ENCODE measurements around the gene LGR6.

LGR6 gene

DNA sequence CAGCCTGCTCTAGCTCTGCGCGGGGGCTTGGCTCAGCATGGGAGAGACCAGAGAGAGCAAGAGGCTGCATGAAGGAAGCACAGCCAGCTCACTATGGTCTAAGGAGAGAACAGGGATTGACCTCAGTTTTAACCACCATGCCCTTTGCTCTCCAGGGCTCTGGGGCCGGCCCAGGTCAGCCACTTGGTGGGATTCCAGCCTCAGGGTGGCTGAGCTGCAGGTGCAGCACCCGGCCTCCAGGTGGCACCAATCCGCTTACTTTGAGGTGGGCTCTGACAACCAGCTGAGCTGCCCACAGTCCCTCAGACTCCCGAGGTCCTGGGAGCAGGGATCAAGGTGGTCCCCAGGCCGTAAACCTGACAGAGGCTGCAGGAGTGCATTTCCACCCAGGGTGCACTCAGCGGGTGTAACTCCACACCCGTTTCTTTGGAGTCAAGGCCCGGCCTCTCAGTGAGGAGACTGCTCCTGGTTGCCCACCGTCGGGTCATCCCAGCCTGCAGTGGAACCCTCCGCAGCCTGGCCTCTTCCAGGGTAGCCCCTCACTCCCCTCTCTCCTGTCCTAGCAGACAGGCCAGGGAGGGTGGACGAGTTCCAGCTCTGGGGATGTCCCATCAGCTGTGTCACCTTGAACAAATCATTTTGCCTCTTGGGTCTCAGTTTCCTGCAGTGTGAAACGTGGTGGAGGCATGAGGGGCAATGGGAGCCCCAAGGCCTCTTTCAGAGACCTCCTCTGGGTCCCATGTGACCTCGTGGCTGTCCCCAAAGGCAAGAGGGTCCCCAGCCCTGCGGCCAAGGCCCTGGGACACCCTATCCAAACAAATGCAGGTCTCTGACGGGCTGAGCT is 607 bp upstream of the LGR6 start:
- H3K4me2 ChIP-seq = no peak overlapping the region

DNA sequence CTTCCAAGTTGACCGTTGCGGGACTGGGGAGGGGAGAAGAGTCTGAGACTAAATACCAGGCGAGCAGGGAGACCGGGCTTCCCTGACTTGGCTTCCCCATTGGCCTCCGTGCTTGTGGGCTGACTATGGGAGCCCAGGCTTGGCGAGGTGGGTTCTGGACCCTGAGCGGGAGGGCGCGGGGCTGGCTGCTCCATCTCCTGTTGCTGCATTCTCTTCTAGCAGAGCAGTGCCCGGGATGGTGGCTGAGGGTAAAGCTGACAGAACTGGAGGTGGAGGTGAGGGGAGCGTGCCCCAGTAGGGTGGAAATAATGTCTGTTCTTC is 689 bp downstream of the LGR6 start:
- Histone ChIP-seq H3K36me3 (ENCODE audit: insufficient read depth) (no peaks in the 10 kb centered on the region), H3K79me2 (ENCODE audit: insufficient read depth, low read depth) (no peaks in the 10 kb centered on the region), H3K27ac (no peak overlapping the region), H3K4me1 (ENCODE audit: low read depth, poor library complexity, severe bottlenecking) (no peaks in the 10 kb centered on the region), H3K4me2 (no peak overlapping the region), H2AFZ (ENCODE audit: low read depth) (no peak overlapping the region), H3K4me3 (IDR thresholded peaks at IDR 0.05; ENCODE audit: insufficient read depth, low read depth, low read length) (no peak overlapping the region), H4K20me1 (ENCODE audit: insufficient read depth) (no peaks in the 10 kb centered on the region), H3K9ac (no peak overlapping the region), H3K27me3 (ENCODE audit: insufficient read depth, low read depth) (peaks cover 80% of the 10 kb centered on the region)
- TF ChIP-seq, protein P1, sequence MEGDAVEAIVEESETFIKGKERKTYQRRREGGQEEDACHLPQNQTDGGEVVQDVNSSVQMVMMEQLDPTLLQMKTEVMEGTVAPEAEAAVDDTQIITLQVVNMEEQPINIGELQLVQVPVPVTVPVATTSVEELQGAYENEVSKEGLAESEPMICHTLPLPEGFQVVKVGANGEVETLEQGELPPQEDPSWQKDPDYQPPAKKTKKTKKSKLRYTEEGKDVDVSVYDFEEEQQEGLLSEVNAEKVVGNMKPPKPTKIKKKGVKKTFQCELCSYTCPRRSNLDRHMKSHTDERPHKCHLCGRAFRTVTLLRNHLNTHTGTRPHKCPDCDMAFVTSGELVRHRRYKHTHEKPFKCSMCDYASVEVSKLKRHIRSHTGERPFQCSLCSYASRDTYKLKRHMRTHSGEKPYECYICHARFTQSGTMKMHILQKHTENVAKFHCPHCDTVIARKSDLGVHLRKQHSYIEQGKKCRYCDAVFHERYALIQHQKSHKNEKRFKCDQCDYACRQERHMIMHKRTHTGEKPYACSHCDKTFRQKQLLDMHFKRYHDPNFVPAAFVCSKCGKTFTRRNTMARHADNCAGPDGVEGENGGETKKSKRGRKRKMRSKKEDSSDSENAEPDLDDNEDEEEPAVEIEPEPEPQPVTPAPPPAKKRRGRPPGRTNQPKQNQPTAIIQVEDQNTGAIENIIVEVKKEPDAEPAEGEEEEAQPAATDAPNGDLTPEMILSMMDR (conservative IDR thresholded peaks at IDR 0.05; ENCODE audit: low read depth, low read length) = no peak

More for the DNA sequence above, 607 bp upstream of the LGR6 start:
- H2AFZ ChIP-seq (ENCODE audit: low read depth) = no peak overlapping the region
- no peaks in the 10 kb centered on the region for H3K79me2 ChIP-seq (ENCODE audit: insufficient read depth, low read depth)
- no peaks in the 10 kb centered on the region for H3K4me1 ChIP-seq (ENCODE audit: low read depth, poor library complexity, severe bottlenecking)
- no peak overlapping the region for H3K9ac ChIP-seq
- H4K20me1 ChIP-seq (ENCODE audit: insufficient read depth) = no peaks in the 10 kb centered on the region
- no peak overlapping the region for H3K27ac ChIP-seq
- H3K27me3 ChIP-seq (ENCODE audit: insufficient read depth, low read depth) = peaks cover 73% of the 10 kb centered on the region
- no peaks in the 10 kb centered on the region for H3K36me3 ChIP-seq (ENCODE audit: insufficient read depth)
- H3K4me3 ChIP-seq (IDR thresholded peaks at IDR 0.05; ENCODE audit: insufficient read depth, low read depth, low read length) = no peak overlapping the region
- TF ChIP-seq, protein P1 (conservative IDR thresholded peaks at IDR 0.05; ENCODE audit: low read depth, low read length) = peak; percentile 93

DNA sequence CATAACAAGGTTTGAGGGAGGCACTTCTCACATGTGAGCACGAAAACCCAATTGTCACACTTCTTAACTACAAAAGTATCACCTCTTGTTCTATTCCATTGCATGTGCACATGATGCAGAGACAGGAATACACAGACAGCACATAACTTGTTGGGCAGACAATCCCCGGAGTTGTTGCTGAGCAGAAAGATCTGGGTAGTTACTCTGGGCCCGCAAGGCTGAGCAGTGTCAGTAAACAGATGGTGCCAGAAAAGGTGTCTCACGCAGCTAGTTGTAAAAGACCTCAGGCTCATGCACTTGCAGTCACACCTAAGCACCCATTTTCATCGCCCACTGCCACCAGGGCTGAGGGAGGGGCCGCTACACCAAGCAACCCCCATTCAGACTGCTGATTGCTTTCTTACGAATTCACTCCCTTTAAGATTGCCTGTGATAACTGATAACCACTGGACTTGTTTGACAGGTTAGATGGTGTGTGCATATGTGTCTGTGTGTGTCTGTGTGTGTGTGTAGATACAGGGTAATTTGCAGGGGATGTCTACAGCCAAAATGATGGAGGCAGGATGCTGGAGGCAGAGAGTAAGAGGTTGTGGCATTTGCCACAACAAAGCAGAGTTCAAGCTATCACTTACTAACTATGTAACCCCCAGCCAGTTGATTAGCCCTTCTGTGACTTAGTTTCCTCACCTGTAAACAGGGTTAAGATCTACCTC is 4.2 kb downstream of the LGR6 start:
- H2AFZ ChIP-seq (ENCODE audit: low read depth) = no peak overlapping the region
- H3K79me2 ChIP-seq (ENCODE audit: insufficient read depth, low read depth) = no peaks in the 10 kb centered on the region
- no peaks in the 10 kb centered on the region for H3K4me1 ChIP-seq (ENCODE audit: low read depth, poor library complexity, severe bottlenecking)
- no peak overlapping the region for H3K4me2 ChIP-seq
- TF ChIP-seq, protein P1 (conservative IDR thresholded peaks at IDR 0.05; ENCODE audit: low read depth, low read length) = no peak
- no peak overlapping the region for H3K9ac ChIP-seq
- H4K20me1 ChIP-seq (ENCODE audit: insufficient read depth) = no peaks in the 10 kb centered on the region
- no peak overlapping the region for H3K27ac ChIP-seq
- H3K36me3 ChIP-seq (ENCODE audit: insufficient read depth) = no peaks in the 10 kb centered on the region
- peaks cover 81% of the 10 kb centered on the region for H3K27me3 ChIP-seq (ENCODE audit: insufficient read depth, low read depth)
- no peak overlapping the region for H3K4me3 ChIP-seq (IDR thresholded peaks at IDR 0.05; ENCODE audit: insufficient read depth, low read depth, low read length)

DNA sequence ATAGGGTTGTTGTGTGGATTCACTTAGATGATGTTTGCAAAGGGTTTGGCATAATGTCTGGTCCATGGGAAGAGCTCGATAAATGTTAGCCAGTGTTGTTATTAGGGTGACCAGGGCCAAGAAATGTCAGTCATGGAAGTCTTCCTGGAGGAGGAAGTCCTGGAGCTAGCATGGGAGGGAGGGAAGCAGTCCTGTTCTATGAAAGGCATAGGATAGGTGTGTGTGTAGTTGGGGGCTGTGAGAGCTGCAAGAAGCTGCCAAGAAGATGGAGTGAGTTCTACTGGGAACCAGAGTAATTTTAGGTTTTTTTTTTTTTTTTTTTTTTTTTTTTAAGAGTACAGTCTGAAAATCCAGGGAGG is 4.7 kb downstream of the LGR6 start:
- no peak overlapping the region for H3K9ac ChIP-seq
- H3K4me2 ChIP-seq = no peak overlapping the region
- no peak overlapping the region for H3K4me3 ChIP-seq (IDR thresholded peaks at IDR 0.05; ENCODE audit: insufficient read depth, low read depth, low read length)
- no peak overlapping the region for H3K27ac ChIP-seq
- TF ChIP-seq, protein P1 (conservative IDR thresholded peaks at IDR 0.05; ENCODE audit: low read depth, low read length) = no peak
- no peaks in the 10 kb centered on the region for H3K79me2 ChIP-seq (ENCODE audit: insufficient read depth, low read depth)
- H4K20me1 ChIP-seq (ENCODE audit: insufficient read depth) = no peaks in the 10 kb centered on the region
- H3K27me3 ChIP-seq (ENCODE audit: insufficient read depth, low read depth) = peaks cover 76% of the 10 kb centered on the region
- no peak overlapping the region for H2AFZ ChIP-seq (ENCODE audit: low read depth)
- no peaks in the 10 kb centered on the region for H3K4me1 ChIP-seq (ENCODE audit: low read depth, poor library complexity, severe bottlenecking)
- H3K36me3 ChIP-seq (ENCODE audit: insufficient read depth) = no peaks in the 10 kb centered on the region
